ENCODE results near the gene RAE1.

Gene RAE1

GRCh38 chr20:57351042-57351783 lies at the start of gene RAE1:
RAE1 (plus strand) TSS chr20:57351255; CDS start chr20:57354039, 2,784 bp downstream.
- peak; percentile 91 for DNase-seq

DNA sequence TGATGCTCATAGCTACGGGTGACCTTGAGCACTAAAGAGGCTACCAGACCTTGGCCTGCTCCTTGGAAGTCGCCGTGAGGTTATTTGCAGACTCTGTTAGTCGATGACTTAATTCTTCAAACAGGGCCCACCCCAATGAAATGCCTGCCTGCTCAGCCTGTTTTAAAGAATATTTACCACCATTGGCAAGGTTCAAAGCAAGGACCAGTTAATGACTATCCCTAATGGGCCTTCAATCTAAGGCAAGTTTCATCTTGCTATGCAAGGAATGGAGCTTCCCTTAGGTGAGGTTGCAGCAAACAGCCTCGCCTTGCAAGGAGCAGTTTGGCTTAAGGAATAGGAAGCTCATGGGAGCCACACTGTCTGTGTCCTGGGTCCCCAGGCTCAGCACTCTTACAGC lies 44.3 kb upstream of the RAE1 start:
- DNase-seq = no peak

GRCh38 chr20:57308451-57309271 lies 42.4 kb upstream of the RAE1 start:
- DNase-seq = no peak

- DNase-seq = no peak
Observed at GRCh38 chr20:57309544-57310115, 41.4 kb upstream of the RAE1 start.

GRCh38 chr20:57310821-57311514 lies 40.1 kb upstream of the RAE1 start:
- no peak for DNase-seq

- DNase-seq = no peak
Observed at GRCh38 chr20:57312138-57312537, 38.9 kb upstream of the RAE1 start.

GRCh38 chr20:57313230-57313629 lies 37.8 kb upstream of the RAE1 start:
- DNase-seq = no peak

DNA sequence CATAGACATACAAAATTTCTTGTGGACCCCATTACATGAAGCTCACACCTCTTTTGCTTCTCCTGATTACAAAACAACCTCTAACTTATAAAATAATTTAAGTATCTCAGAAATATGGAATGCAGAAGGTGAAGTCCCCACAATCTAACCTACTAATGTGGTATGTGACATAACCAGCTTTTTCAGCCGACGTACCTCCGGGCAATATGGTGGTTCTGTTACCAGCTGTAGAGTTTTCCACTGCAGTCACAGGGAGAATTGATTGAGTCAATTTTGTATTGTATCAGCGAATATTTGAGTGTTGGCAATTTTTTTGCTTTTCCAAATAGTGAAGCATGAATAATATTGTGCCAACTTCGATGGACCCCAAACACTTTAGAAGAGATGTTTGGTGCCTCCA lies 37.1 kb upstream of the RAE1 start:
- DNase-seq = no peak

DNA sequence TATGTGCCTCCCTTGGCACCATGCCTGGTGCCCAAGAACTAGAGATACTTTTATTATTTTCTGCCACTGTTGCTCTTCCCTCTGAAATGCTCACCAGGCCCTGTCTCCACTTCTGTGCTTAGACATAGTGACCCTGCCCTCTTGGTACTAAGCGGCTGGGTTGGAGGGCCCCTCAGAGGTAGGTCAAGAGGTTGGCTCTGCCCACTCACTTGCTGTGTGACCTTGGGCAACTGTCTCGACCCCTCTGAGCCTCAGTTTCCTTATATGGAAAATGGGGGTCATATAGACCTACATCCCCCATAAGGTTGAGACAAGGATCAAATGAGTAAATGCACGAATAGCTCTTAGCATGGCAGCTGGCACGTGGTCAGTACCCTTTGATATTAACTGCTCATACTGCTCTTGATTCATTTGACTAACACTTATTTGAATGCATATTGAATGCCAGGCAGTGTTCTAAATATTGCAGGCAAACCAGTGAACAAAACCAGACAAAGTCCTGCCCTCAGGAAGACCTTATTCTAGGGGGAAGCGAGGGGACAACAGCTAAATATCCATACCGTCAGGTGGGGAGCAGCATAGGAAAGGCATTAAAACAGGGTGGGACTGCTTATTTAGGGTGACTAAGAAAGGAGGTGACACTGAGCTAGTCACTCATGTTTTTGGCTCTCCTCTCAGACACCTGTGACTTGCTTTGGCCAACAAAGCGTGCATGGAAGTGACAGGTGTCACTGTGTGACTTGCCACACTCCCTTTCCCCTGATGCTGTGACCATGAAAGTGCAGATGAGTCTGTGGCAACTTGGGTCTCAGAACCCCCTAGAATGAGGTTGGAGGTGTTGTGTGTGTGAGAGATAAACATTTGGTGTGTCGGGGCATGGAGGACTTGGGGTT lies 35.7 kb upstream of the RAE1 start:
- no peak for DNase-seq

DNA sequence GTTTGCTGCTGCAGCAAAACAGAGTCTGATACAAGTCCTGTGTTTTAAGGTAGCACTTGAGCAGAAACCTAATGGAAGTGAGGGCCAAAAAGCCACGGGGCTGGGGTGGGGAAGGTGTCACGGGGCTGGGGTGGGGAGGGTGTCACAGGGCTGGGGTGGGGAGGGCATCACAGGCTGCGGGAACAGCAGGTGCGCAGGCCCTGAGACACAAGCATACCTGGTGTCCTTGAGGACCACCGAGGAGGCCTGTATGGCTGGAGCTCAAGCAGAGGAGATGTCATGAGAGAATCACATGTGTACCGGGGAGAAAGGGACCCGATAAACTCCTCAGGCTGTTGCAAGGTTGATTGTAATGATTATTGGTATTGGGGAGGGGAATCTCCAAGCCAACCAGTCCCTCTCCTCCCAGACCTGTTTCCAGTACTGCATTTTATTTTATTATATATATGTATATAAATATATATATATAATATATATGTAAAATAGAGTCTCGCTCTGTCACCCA lies 35.0 kb upstream of the RAE1 start:
- no peak for DNase-seq

GRCh38 chr20:57316795-57317201 lies 34.3 kb upstream of the RAE1 start:
- no peak for DNase-seq

GRCh38 chr20:57317316-57317788 lies 33.7 kb upstream of the RAE1 start:
- no peak for DNase-seq

DNA sequence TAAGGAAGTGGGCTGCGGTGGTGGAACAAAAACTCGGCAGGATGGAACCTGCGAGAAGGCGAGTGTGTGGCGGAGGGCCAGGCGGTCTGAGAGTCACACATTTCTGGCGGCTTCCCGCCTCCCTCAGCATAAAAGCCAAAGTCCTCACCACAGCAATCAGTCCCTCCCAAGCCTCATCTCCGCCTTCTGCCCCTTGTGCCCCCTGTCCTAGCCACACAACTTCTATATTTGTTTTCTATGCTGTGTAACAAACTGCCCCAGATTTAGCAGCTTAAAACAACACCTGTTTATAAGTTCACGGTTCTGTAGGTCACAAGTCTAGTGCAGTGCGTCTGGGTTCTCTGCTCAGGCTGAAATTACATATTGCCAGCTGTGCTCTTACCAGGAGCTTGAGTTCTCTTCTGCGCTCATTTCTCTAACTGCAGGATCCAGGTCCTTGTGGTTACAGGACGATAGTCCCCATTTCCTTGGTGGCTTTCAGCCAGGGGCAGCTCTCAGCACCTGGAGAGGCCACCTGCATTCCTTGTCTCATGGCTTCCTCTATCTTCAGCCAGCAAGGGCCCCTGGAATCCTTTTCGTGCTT lies 33.2 kb upstream of the RAE1 start:
- DNase-seq = no peak

DNA sequence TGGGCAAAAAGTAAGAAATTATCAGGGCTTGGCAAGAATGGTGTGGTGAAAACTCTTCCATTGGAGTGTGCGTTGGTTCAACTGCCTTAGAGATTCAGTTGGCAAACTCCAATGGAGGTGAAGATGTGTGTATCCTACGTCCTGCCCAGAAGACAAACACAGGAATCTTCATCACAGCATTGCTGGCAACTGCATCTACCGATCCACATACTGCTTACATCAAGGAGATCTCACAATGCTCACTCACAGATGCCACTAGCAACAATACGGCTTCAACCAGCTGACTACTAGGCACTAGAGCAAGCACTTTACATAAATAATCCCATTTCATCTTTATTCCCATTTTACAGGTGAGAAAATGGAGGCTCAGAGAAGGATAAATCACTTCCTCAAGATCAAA lies 31.5 kb upstream of the RAE1 start:
- DNase-seq = no peak

DNA sequence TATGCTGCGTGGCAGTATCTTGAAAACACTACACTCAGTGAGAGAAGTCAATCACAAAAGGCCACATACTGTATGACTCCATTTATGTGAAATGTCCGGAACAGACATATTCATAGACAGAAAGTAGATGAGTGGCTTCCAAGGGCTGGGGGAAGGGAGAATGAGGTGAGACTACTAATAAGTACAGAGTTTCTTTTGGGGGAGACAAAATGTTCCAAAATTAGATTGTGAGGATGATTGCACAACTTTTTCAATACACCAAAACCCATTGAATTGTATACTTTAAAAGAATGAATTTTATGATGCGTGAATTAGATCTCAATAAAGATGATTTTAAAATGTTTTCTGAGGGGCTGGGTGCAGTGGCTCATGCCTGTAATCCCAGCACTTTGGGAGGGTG lies 30.7 kb upstream of the RAE1 start:
- no peak for DNase-seq

GRCh38 chr20:57321142-57321541 lies 29.9 kb upstream of the RAE1 start:
- DNase-seq = no peak

- DNase-seq = no peak
Observed at GRCh38 chr20:57322476-57322875, 28.6 kb upstream of the RAE1 start.

- DNase-seq = no peak
Observed at GRCh38 chr20:57323034-57323433, 28.0 kb upstream of the RAE1 start.

GRCh38 chr20:57325632-57326356 lies 25.3 kb upstream of the RAE1 start:
- DNase-seq = no peak

- no peak for DNase-seq
Observed at GRCh38 chr20:57326667-57327455, 24.2 kb upstream of the RAE1 start.

All from CD4-positive, alpha-beta T cell treated with Interleukin-21 for 1 hour (primary cell).